AG09319 (cell line): Measurements from ENCODE around the gene USP17L26.
"Not testable (repeated sequence)": the region's sequence is repeated elsewhere in the genome, so short reads cannot be mapped to it uniquely, and the experiment has no call there.

Source experiments
- DNase-seq: peaks from one replicate; pipeline ENCODE4 v3.0.0-alpha.2; 2010; ENCODE audit warnings: low read depth; ENCODE audit errors: extremely low read depth
- TF ChIP-seq, protein P1 (sequence below): IDR thresholded peaks from 2 replicates; pipeline ENCODE4 v1.5.1; 2011; ENCODE audit warnings: low read depth, mild to moderate bottlenecking, inconsistent platforms, low read length, moderate library complexity

Gene USP17L26, protein sequence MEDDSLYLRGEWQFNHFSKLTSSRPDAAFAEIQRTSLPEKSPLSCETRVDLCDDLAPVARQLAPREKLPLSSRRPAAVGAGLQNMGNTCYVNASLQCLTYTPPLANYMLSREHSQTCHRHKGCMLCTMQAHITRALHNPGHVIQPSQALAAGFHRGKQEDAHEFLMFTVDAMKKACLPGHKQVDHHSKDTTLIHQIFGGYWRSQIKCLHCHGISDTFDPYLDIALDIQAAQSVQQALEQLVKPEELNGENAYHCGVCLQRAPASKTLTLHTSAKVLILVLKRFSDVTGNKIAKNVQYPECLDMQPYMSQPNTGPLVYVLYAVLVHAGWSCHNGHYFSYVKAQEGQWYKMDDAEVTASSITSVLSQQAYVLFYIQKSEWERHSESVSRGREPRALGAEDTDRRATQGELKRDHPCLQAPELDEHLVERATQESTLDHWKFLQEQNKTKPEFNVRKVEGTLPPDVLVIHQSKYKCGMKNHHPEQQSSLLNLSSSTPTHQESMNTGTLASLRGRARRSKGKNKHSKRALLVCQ

DNA sequence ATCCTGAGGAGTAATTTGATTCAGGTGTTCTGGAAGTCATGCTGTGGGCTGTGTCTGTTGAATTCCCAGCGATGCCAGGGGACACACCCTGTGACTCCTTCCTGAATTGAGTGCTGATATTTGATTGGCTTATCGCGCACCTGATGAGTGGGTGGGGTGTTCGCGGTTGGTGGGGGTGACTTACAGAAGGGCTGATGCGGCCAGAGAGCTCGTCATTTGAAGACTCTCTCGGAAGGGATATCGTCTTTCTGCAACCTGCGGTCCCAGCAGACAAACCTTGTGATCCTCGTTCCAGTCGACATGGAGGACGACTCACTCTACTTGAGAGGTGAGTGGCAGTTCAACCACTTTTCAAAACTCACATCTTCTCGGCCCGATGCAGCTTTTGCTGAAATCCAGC is at the start of gene USP17L26:
TSS of gene USP17L26 (plus strand) at position 301 of the 400 bp plus-strand sequence. CDS start at position 301, 0 bp downstream.
- DNase-seq, result not testable (repeated sequence)

DNA sequence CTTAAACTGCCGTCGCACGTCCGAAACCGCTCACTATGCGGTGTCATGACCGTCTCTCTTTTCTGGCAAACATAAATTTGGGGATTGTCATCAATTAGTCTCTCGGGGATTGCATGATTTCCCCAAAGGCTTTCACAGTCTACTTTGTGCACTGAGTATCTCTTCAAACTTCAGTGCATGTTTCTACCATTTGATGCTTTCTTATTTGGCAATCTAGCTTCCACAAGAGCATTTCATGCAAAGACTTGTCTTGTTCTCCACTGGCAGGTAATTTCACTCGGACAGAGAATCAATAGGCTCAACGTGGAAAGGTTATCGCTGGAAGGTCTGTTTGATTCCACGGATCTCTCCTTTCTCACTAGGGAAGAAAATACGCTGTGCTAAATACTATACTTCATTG is 10.3 kb upstream of the USP17L26 start:
- not testable (repeated sequence) for DNase-seq

DNA sequence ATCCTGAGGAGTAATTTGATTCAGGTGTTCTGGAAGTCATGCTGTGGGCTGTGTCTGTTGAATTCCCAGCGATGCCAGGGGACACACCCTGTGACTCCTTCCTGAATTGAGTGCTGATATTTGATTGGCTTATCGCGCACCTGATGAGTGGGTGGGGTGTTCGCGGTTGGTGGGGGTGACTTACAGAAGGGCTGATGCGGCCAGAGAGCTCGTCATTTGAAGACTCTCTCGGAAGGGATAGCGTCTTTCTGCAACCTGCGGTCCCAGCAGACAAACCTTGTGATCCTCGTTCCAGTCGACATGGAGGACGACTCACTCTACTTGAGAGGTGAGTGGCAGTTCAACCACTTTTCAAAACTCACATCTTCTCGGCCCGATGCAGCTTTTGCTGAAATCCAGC is 9.6 kb upstream of the USP17L26 start, which contains the start of gene USP17L24:
TSS of gene USP17L24 (plus strand) at position 301 of the 400 bp plus-strand sequence. CDS start at position 301, 0 bp downstream.
- DNase-seq, result not testable (repeated sequence)

DNA sequence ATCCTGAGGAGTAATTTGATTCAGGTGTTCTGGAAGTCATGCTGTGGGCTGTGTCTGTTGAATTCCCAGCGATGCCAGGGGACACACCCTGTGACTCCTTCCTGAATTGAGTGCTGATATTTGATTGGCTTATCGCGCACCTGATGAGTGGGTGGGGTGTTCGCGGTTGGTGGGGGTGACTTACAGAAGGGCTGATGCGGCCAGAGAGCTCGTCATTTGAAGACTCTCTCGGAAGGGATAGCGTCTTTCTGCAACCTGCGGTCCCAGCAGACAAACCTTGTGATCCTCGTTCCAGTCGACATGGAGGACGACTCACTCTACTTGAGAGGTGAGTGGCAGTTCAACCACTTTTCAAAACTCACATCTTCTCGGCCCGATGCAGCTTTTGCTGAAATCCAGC is 4.8 kb upstream of the USP17L26 start, which contains the start of gene USP17L25:
TSS of gene USP17L25 (plus strand) at position 301 of the 400 bp plus-strand sequence. CDS start at position 301, 0 bp downstream.
- DNase-seq, result not testable (repeated sequence)

DNA sequence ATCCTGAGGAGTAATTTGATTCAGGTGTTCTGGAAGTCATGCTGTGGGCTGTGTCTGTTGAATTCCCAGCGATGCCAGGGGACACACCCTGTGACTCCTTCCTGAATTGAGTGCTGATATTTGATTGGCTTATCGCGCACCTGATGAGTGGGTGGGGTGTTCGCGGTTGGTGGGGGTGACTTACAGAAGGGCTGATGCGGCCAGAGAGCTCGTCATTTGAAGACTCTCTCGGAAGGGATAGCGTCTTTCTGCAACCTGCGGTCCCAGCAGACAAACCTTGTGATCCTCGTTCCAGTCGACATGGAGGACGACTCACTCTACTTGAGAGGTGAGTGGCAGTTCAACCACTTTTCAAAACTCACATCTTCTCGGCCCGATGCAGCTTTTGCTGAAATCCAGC is 4.6 kb downstream of the USP17L26 start, which contains the start of gene USP17L5:
TSS of gene USP17L5 (plus strand) at position 301 of the 400 bp plus-strand sequence. CDS start at position 301, 0 bp downstream.
- DNase-seq, result not testable (repeated sequence)

DNA sequence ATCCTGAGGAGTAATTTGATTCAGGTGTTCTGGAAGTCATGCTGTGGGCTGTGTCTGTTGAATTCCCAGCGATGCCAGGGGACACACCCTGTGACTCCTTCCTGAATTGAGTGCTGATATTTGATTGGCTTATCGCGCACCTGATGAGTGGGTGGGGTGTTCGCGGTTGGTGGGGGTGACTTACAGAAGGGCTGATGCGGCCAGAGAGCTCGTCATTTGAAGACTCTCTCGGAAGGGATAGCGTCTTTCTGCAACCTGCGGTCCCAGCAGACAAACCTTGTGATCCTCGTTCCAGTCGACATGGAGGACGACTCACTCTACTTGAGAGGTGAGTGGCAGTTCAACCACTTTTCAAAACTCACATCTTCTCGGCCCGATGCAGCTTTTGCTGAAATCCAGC is 9.4 kb downstream of the USP17L26 start, which contains the start of gene USP17L27:
TSS of gene USP17L27 (plus strand) at position 301 of the 400 bp plus-strand sequence. CDS start at position 301, 0 bp downstream.
- not testable (repeated sequence) for DNase-seq

DNA sequence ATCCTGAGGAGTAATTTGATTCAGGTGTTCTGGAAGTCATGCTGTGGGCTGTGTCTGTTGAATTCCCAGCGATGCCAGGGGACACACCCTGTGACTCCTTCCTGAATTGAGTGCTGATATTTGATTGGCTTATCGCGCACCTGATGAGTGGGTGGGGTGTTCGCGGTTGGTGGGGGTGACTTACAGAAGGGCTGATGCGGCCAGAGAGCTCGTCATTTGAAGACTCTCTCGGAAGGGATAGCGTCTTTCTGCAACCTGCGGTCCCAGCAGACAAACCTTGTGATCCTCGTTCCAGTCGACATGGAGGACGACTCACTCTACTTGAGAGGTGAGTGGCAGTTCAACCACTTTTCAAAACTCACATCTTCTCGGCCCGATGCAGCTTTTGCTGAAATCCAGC is 14.1 kb downstream of the USP17L26 start, which contains the start of gene USP17L28:
TSS of gene USP17L28 (plus strand) at position 301 of the 400 bp plus-strand sequence. CDS start at position 301, 0 bp downstream.
- not testable (repeated sequence) for DNase-seq

DNA sequence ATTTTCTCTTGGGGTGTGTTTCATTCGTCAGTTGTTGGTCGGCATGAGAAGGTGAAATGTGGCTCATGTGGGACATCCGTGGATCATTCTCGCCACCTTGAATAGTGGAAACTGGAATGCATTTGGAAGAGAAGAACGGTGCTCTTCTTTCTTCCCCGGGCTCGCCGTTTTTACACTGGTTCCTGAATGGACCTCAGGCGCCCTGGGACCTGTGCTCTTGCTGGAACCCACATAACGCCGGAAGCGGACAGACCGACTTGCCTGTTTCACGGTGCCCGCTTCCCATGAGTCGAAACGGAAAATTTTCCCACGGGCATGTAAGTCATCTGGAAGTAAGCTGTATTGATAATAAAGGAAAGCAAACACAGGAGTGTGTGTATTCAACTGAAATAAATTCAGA is 16.4 kb downstream of the USP17L26 start:
- DNase-seq, result not testable (repeated sequence)

DNA sequence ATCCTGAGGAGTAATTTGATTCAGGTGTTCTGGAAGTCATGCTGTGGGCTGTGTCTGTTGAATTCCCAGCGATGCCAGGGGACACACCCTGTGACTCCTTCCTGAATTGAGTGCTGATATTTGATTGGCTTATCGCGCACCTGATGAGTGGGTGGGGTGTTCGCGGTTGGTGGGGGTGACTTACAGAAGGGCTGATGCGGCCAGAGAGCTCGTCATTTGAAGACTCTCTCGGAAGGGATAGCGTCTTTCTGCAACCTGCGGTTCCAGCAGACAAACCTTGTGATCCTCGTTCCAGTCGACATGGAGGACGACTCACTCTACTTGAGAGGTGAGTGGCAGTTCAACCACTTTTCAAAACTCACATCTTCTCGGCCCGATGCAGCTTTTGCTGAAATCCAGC is 18.9 kb downstream of the USP17L26 start, which contains the start of gene USP17L29:
TSS of gene USP17L29 (plus strand) at position 301 of the 400 bp plus-strand sequence. CDS start at position 301, 0 bp downstream.
- not testable (repeated sequence) for DNase-seq

DNA sequence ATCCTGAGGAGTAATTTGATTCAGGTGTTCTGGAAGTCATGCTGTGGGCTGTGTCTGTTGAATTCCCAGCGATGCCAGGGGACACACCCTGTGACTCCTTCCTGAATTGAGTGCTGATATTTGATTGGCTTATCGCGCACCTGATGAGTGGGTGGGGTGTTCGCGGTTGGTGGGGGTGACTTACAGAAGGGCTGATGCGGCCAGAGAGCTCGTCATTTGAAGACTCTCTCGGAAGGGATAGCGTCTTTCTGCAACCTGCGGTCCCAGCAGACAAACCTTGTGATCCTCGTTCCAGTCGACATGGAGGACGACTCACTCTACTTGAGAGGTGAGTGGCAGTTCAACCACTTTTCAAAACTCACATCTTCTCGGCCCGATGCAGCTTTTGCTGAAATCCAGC is 28.4 kb downstream of the USP17L26 start, which contains the start of gene USP17L30:
TSS of gene USP17L30 (plus strand) at position 301 of the 400 bp plus-strand sequence. CDS start at position 301, 0 bp downstream.
- DNase-seq, result not testable (repeated sequence)

DNA sequence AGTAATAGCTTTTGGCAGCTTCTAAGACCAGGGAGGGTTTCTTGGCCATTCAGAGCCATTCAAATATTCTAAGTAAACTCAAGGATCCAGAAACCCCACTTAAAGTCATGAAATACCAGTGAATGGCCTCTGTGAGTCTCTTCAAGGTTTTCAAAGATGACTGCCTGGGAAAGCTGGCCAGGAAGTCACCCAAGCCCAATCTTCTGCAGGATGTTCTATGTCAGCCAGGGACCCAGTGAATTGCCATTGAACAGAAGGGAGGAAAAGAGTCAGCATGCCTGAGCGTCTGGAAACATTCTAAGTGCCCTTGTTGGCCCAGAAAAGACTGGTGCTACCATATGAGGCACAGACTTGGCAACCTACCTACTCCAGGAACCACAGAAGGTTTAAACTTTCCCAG is 45.4 kb downstream of the USP17L26 start:
- DNase-seq, result not testable (repeated sequence)

DNA sequence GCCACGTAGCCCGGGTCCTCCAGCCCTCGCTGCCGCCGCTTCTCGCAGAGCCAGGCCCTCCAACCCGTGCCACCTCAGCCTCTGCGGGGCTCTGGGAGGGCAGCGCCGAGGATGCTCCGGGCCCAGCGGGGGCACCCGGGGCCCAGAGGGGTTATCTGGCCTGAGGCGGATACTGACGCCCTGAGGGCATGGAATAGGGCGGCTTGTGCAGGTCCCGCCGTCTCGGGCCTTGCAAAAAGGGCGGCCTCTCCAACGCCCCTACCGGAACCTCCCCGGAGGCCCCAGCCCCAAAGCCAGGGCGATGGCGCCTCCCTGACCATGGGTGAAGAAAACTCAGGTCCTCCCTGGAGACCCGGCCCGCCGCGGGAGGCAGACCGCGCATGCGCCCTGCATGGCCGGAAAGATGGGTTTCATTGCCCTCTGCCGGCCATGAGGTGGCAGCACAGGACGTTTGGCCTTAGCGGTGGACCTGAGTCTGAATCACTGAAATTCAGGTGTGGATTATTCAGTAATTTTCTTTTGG is 46.6 kb downstream of the USP17L26 start:
- DNase-seq, result not testable (repeated sequence)
- TF ChIP-seq, protein P1, sequence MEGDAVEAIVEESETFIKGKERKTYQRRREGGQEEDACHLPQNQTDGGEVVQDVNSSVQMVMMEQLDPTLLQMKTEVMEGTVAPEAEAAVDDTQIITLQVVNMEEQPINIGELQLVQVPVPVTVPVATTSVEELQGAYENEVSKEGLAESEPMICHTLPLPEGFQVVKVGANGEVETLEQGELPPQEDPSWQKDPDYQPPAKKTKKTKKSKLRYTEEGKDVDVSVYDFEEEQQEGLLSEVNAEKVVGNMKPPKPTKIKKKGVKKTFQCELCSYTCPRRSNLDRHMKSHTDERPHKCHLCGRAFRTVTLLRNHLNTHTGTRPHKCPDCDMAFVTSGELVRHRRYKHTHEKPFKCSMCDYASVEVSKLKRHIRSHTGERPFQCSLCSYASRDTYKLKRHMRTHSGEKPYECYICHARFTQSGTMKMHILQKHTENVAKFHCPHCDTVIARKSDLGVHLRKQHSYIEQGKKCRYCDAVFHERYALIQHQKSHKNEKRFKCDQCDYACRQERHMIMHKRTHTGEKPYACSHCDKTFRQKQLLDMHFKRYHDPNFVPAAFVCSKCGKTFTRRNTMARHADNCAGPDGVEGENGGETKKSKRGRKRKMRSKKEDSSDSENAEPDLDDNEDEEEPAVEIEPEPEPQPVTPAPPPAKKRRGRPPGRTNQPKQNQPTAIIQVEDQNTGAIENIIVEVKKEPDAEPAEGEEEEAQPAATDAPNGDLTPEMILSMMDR, result peak; percentile 13

DNA sequence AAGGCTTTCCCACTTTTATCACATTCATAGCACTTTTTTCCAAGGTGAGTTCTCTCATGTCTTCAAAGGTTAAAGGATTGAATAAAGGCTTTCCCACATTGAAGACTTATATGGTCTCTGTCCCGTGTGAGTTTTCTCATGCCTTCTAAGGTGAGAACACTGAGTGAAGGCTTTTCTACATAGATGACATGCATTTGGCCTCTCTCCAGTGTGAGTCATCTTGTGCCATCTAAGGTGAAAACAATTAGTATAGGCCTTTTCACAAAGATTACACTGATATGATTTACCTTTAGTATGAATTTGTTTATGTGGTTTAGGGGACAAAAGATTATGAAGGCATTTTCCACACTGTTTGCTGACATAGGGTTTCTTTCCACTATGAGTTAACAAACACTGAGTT is 49.7 kb downstream of the USP17L26 start:
- DNase-seq, result no peak
- TF ChIP-seq, protein P1, result no peak
